ENCODE results near the gene DES. TPM values are rescaled to one million over a fixed set of nuclear protein-coding genes. Genes with fewer than 3 reads are reported as not detected.
"Not testable (repeated sequence)": the region's sequence is repeated elsewhere in the genome, so short reads cannot be mapped to it uniquely, and the experiment has no call there.

The DES gene
- total RNA-seq, 1 donor from 2014 or later = 19.8 TPM

DNA sequence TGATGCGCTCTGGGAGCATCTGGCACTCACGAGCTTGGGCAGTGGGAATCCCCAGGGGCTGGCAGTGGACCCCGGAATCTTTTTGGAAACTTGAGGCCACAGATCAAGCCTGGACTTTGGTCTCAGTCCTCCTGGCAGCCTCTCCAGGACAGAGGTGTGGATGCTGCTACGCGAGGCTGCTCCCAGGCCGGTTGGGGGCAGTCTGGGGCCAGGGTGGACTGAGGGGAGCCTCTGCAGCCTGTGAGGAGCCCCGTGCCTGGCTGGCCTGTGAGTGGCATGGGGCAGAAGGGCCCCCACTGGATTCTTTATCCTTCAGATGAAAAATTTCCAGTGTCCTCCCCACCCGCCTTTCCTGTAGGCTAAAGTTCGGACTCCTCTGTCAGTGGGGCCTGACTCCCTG lies 12.7 kb upstream of the DES start:
- peaks cover 34% of the 10 kb centered on the region for H3K4me1 Mint-ChIP-seq (ENCODE audit: low read depth)
- no peak overlapping the region for H3K27ac Mint-ChIP-seq (ENCODE audit: unreplicated experiment)
- DNase-seq (ENCODE audit: low spot score) = peak; percentile 49
- H3K27me3 Mint-ChIP-seq (ENCODE audit: low read depth) = no peaks in the 10 kb centered on the region
- no peak overlapping the region for H3K4me3 Mint-ChIP-seq (ENCODE audit: unreplicated experiment)
- H3K9me3 Mint-ChIP-seq (ENCODE audit: low read depth) = no peaks in the 10 kb centered on the region
- peak; percentile 37 for TF ChIP-seq CTCF (IDR thresholded peaks at IDR 0.05)
- H3K36me3 Mint-ChIP-seq (ENCODE audit: low read depth) = no peaks in the 10 kb centered on the region

DNA sequence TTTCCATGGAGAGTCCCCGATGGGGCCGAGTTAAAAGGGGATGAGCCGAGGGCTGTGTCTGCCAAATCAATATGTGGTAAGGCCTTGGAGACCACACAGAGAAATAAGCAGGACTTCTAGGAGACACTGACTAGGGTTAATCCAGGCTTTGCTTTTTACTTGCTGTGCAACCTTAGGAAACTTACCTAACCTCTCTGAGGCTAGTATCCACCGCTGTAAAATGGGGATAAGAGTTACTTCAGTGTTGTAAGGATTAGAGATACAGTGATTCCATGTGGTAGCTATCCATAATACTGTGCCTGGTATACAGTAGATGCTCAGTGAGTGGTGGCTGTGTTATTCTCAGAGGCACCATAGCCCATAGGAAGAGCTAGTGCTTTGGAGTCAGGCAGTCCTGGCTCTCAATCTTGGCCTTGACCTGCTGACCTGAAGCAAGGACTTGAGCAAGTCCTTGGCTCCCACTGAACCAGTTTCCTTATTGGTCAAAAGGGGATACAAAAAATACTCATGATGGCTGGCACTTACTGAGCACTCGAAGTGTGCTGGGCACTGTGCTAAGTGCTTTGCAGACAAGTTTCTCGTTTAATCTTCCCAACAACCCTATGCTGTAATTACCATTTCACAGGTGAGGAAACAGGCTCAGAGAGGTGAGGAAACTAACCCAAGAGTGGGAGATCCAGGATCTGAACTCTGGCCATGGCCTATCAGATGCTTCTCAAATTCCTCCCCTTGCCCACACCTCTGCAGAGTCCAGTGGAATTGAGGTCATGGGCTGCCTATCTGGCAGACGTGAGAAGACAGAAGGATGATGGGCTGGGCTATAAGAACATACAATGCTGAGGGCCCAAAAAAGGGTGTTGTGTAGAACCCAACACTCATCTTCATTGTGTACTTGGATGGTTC lies 12.0 kb upstream of the DES start:
- Mint-ChIP-seq H3K36me3 (ENCODE audit: low read depth) (no peaks in the 10 kb centered on the region), H3K27me3 (ENCODE audit: low read depth) (no peaks in the 10 kb centered on the region), H3K4me1 (ENCODE audit: low read depth) (peaks cover 34% of the 10 kb centered on the region), H3K9me3 (ENCODE audit: low read depth) (no peaks in the 10 kb centered on the region), H3K4me3 (ENCODE audit: unreplicated experiment) (no peak overlapping the region), H3K27ac (ENCODE audit: unreplicated experiment) (peak overlapping the region; percentile 67)
- DNase-seq (ENCODE audit: low spot score) = no peak
- TF ChIP-seq CTCF (IDR thresholded peaks at IDR 0.05) = no peak

GRCh38 chr2:219406861-219407230 lies 11.3 kb upstream of the DES start:
- Mint-ChIP-seq H3K36me3 (ENCODE audit: low read depth) (peaks cover 2% of the 10 kb centered on the region), H3K9me3 (ENCODE audit: low read depth) (no peaks in the 10 kb centered on the region), H3K4me1 (ENCODE audit: low read depth) (peaks cover 34% of the 10 kb centered on the region), H3K27me3 (ENCODE audit: low read depth) (no peaks in the 10 kb centered on the region), H3K4me3 (ENCODE audit: unreplicated experiment) (no peak overlapping the region), H3K27ac (ENCODE audit: unreplicated experiment) (peak overlapping the region; percentile 67)
- no peak for TF ChIP-seq CTCF (IDR thresholded peaks at IDR 0.05)
- DNase-seq (ENCODE audit: low spot score) = no peak

- H3K27ac Mint-ChIP-seq (ENCODE audit: unreplicated experiment) = peak overlapping the region; percentile 67
- peaks cover 34% of the 10 kb centered on the region for H3K4me1 Mint-ChIP-seq (ENCODE audit: low read depth)
- H3K36me3 Mint-ChIP-seq (ENCODE audit: low read depth); H3K4me3 Mint-ChIP-seq (ENCODE audit: unreplicated experiment); H3K9me3 Mint-ChIP-seq (ENCODE audit: low read depth); DNase-seq (ENCODE audit: low spot score); H3K27me3 Mint-ChIP-seq (ENCODE audit: low read depth): not testable (repeated sequence)
Observed at GRCh38 chr2:219407343-219407742, 10.8 kb upstream of the DES start.

DNA sequence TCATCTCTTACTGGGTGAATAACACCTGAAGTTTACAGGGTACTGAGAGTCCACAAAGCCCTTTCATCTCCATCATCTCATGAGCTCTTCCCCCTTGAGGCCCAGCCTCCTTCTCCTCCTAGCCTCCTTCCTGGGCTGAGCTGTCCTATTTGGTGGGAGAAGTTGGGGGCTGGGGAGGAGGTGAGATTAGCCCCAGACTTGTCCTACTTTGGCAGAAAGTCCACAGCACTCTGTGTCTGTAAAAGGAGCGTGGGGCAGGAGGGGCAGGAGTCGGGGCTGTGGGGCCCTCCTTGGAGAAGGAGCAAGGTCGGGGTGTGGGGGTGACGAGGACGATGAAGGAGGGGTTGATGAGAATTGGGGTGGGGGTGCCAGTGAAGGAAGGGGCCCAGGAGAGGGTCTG lies 10.0 kb upstream of the DES start:
- Mint-ChIP-seq H3K27ac (ENCODE audit: unreplicated experiment) (no peak overlapping the region), H3K27me3 (ENCODE audit: low read depth) (no peaks in the 10 kb centered on the region), H3K4me1 (ENCODE audit: low read depth) (peaks cover 34% of the 10 kb centered on the region), H3K9me3 (ENCODE audit: low read depth) (peaks cover 6% of the 10 kb centered on the region), H3K36me3 (ENCODE audit: low read depth) (peaks cover 5% of the 10 kb centered on the region), H3K4me3 (ENCODE audit: unreplicated experiment) (no peak overlapping the region)
- no peak for TF ChIP-seq CTCF (IDR thresholded peaks at IDR 0.05)
- no peak for DNase-seq (ENCODE audit: low spot score)

- H3K36me3 Mint-ChIP-seq (ENCODE audit: low read depth) = peaks cover 5% of the 10 kb centered on the region
- no peaks in the 10 kb centered on the region for H3K27me3 Mint-ChIP-seq (ENCODE audit: low read depth)
- DNase-seq (ENCODE audit: low spot score) = no peak
- no peak overlapping the region for H3K4me3 Mint-ChIP-seq (ENCODE audit: unreplicated experiment)
- H3K4me1 Mint-ChIP-seq (ENCODE audit: low read depth) = peaks cover 34% of the 10 kb centered on the region
- no peak overlapping the region for H3K27ac Mint-ChIP-seq (ENCODE audit: unreplicated experiment)
- TF ChIP-seq CTCF (IDR thresholded peaks at IDR 0.05) = no peak
- H3K9me3 Mint-ChIP-seq (ENCODE audit: low read depth) = peaks cover 6% of the 10 kb centered on the region
Observed at GRCh38 chr2:219408631-219409030, 9.5 kb upstream of the DES start.
